SIG-M5 (cell line): ENCODE measurements around the gene CEP295NL.

Source experiments
- DNase-seq: peaks from one replicate; lab custom pipeline; 2025; lab: John Stamatoyannopoulos, UW

Gene CEP295NL

GRCh38 chr17:78865682-78866390 is 37.2 kb downstream of the CEP295NL start:
- no peak for DNase-seq

GRCh38 chr17:78864117-78864516 is 38.9 kb downstream of the CEP295NL start:
- no peak for DNase-seq

GRCh38 chr17:78862073-78863023 is 40.7 kb downstream of the CEP295NL start:
- DNase-seq = peak; percentile 29

- no peak for DNase-seq
Observed at GRCh38 chr17:78861229-78861628, 41.8 kb downstream of the CEP295NL start.

GRCh38 chr17:78859051-78859450 is 44.0 kb downstream of the CEP295NL start:
- no peak for DNase-seq

- DNase-seq = no peak
Observed at GRCh38 chr17:78857266-78857665, 45.7 kb downstream of the CEP295NL start.

- DNase-seq = no peak
Observed at GRCh38 chr17:78855561-78856165, 47.3 kb downstream of the CEP295NL start.

- DNase-seq = no peak
Observed at GRCh38 chr17:78854508-78854907, 48.5 kb downstream of the CEP295NL start.

- DNase-seq = no peak
Observed at GRCh38 chr17:78853926-78854394, 49.0 kb downstream of the CEP295NL start.

- DNase-seq = no peak
Observed at GRCh38 chr17:78852709-78853121, 50.3 kb downstream of the CEP295NL start.

- no peak for DNase-seq
Observed at GRCh38 chr17:78849026-78849425, 54.0 kb downstream of the CEP295NL start.

- DNase-seq = no peak
Observed at GRCh38 chr17:78847052-78847451, 55.9 kb downstream of the CEP295NL start.

- no peak for DNase-seq
Observed at GRCh38 chr17:78844301-78845005, 58.5 kb downstream of the CEP295NL start.

GRCh38 chr17:78842881-78843565 is 60.0 kb downstream of the CEP295NL start:
- DNase-seq = no peak

GRCh38 chr17:78840780-78841611 is 62.0 kb downstream of the CEP295NL start, which contains the start of gene USP36:
Gene USP36, minus strand, starts transcription at chr17:78840814. Its CDS starts 4,451 bp downstream, at chr17:78836363.
- peak; percentile 87 for DNase-seq
